CD4-positive, alpha-beta T cell treated with Interleukin-4 for 1 hour (primary cell): ENCODE data around the gene EXOC8.

ENCODE experiments used
- DNase-seq, 2 donors: peaks; one replicate each; pipeline ENCODE4 v3.0.0-alpha.2; 2020 to 2022

The EXOC8 gene, protein sequence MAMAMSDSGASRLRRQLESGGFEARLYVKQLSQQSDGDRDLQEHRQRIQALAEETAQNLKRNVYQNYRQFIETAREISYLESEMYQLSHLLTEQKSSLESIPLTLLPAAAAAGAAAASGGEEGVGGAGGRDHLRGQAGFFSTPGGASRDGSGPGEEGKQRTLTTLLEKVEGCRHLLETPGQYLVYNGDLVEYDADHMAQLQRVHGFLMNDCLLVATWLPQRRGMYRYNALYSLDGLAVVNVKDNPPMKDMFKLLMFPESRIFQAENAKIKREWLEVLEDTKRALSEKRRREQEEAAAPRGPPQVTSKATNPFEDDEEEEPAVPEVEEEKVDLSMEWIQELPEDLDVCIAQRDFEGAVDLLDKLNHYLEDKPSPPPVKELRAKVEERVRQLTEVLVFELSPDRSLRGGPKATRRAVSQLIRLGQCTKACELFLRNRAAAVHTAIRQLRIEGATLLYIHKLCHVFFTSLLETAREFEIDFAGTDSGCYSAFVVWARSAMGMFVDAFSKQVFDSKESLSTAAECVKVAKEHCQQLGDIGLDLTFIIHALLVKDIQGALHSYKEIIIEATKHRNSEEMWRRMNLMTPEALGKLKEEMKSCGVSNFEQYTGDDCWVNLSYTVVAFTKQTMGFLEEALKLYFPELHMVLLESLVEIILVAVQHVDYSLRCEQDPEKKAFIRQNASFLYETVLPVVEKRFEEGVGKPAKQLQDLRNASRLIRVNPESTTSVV

DNA sequence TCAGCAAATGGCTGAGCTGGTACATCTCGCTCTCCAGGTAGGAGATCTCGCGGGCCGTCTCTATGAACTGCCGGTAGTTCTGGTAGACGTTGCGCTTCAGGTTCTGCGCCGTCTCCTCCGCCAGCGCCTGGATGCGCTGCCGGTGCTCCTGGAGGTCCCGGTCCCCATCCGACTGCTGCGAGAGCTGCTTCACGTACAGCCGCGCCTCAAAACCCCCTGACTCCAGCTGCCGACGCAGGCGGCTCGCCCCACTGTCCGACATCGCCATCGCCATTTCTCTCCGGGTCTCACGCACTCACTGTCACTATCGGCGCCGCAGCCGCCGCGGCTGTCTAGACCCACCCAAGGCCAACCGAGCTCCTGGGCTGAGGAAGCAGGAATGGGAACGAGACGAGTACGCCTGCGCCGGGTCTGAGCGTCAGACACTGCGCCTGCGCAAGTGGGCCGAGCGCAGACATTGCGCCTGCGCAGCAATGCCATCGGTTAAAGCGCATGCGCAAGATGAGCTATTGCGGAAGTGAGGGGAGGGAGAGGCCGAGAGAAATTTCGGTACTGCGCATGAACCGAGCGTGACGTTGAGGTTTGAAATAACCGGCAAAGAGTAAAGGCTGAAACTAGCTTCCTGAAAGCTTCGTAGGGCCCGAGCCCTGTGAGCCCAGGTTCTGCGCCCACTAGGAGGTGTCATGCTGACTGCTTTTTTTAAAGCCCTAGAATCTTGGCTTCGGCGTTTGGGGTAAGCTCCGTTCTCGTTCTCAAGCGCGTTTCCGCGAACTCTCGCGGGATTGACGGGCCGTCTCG is at the start of gene EXOC8:
EXOC8 (minus strand) TSS at position 381 of the 798 bp plus-strand sequence; CDS start at position 274, 107 bp downstream.
- DNase-seq: peak; percentile 97 to 98

DNA sequence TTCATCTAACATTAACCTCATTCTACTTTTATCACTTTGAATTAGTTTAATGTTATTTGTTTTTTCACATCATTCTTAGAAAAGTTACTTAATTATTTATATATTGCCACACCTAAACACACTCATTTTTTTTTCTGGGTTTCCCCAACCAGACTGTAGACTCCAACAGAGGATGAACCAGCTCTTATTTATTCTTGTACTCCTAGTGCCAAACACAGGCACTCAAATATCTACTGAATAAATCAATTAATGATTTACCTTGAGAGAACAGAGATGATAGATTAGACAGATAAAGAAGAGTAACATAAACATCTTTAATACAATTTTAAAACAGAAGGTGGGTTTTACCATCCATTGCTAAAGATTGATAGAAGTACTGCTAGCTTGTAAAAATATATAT is 48.8 kb upstream of the EXOC8 start:
- DNase-seq: no peak

DNA sequence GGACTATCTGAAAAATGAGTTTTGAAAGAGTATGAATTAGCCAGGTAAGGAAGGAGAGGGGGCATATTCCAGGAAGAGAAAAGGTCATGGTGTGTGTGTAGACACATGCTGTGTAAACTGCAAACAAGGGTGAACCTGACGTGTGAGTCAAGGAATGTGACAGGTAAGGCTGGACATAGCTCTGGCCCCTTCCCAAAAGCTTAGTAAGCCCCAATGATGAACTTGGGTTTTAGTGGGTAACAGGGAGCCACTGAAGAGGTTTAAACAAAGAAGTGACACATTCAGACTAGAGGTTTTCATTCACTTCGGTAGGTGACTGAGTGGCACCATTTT is 47.7 kb upstream of the EXOC8 start:
- no peak for DNase-seq

DNA sequence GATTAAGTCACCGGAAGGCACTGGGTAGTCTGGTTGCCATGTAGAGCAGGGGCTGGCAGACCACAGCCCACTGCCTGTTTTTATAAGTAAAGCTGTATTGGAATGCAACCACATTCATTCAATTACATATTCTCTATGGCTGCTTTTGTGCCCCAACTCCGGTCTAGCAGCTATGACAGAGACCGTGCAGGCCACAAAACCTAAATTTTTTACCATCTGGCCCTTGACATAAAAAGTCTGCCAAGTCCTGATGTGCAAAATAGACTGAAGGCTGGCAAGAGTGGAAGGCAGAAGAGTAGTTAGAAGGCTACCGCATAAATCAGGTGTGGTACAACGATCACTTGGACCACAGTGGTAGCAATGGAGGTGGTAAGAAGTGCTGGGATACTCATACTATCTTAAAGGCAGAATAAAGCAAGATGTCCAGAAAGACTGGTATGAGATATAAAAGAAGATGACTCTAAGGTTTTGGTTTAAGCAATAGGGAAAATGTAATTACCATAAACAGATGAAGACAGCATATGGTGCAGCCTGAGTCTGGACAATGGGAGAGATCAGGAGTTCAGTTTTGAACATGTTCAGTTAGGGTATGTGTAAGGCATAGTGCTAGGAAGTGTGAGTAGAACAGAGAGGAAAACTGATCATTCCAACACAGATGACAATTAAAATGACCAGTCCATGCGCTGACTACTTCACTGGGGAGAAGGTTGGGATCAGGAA is 47.2 kb upstream of the EXOC8 start:
- no peak for DNase-seq

DNA sequence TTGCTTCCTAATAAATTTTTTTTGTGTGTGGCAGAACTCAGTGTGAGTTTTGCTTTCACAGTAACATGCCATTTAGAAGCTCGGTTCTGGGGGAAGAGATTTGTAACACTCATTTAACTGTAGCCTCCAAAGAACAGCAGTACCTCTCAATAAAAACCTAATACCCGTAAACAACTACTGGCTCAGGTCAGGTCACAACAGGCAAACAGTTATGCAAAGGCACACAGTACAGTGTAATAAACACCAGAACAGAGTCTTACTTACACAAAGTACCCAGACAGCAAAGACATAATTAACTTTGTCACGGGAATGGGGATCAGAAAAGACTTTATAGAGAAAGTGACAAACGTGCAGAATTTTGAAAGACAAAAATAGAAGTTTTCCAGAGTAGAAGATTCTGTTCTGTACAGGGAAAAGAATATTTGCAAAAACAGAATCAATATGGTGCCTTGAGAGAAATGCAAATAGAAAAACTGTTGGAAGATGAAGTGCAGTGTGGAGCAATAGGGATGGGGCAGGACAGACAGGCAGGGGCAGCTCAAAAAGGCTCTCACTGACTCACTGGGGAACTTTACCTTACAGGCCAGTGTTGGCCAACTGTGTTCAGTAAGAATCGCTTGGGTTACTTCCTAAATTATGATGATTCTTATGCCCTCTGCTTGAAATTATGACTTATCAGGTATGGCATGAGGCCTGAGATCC is 45.7 kb upstream of the EXOC8 start:
- no peak for DNase-seq

DNA sequence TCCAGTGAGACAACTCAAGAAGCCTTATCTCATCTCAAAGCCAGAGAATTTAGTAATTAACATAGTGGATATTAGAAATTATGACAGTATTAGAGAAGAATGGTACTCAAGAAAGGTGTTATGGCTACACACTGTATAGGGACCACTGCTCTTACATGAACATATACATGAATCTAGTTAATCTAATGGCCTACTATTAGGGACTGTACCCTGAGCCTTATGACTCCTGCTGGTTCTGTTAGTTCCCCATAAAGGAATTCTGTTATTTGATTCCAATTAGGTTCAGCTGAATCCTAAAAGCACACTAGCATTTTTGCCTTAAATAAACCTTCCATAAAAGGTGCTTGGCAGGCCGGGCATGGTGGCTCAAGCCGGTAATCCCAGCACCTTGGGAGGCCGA is 44.8 kb upstream of the EXOC8 start:
- DNase-seq: no peak

DNA sequence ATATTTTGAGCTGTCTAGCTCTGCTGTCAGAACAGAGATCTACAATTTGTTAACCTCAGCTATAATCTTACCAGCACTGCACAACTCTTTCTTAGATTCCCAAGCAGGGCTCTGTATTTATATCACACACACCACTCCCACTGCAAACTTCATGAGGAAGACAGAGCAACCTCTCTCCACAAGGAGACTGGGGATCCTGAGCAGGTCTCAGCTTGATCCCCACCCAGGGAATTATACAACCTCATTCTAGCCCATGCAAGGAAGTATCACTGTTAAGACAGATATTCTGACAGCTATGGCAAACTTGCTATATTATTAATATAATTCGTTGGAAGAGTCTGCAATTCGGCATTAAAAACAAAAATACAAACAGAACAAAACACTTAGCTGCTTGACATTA is 44.1 kb upstream of the EXOC8 start:
- no peak for DNase-seq

DNA sequence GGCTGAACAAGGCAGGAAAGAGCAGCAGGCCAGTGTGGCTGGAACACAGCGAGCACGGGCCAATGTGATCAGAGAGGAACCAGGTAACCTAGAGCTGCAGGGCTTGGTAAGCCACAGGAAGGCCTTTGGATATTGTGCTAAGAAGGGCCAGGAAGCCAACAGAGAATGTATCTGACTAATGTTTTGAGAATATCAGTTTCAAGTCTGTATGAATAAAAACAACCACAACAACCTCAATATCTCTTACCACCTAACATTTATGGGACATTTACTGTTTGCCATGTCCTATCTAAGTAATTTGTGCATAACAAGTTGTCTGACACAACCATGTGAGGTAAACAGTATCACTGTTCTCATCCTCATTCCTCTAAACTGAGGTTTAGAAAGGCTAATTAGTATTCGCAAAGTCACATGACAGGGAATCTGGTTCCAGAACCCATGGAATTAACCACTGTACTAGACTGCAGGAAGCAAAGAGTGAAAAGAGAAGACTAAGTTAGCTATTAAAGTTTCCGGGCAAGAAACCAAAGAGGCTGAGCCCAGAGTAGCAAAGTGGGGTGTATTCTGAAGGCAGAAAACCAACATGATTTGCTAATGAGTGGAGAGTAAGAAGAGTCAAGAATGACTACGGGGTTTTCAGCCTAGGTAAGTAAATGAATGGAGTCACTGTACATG is 39.4 kb upstream of the EXOC8 start:
- DNase-seq: peak in 1 of 2 donors; percentile 5

DNA sequence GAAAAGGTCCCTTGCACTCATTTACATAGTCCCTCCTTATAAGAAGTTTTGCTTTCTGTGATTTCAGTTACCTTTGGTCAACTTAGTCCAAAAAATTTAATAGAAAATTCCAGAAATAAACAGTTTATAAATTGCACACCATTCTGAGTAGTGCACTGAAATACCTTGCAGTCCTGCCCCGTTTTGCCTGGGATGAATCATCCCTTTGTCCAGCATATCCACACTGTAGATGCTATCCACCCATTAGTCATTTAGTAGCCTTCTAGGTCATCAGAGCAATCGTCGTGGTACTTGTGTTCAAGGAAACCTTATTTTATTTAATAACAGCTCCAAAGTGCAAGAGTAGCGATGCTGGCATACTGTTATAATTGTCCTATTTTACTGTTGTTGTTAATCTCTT is 38.4 kb upstream of the EXOC8 start:
- DNase-seq: no peak

DNA sequence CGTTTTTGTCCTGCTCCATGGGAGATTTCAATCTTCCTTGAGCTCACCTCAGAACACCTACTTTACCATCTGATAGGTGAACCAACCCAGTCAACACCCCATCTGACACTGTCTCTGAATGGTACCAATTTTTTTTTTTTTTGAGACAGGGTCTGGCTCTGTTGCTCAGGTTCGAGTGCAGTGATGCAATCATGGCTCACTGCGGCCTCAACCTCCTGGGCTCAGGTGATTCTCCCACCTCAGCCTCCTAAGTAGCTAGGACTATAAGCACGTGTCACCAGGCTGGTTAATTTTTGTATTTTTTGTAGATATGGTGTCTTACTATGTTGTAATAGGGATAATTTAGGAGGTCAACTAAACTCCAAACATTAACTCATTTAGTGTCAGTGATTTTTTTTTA is 36.7 kb upstream of the EXOC8 start:
- no peak for DNase-seq

DNA sequence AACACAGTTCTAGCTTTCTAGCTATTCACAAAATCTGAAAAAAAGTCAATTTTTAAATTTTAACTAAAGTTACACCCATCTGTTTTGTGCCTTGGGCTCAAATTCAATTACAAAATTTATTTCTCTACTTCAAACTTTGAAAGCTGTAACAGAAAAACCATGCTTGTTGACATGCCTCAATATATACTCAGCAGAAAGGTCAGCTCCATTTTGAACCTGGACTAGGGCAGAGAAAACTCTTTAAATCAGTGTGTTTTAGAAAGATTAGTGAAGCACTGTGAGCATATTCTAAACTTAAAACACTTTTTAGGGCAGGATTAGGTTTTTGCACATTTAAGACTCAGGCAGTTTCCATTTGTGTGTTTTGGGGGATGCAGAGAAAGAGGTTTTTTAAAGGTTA is 34.8 kb upstream of the EXOC8 start:
- DNase-seq: no peak

DNA sequence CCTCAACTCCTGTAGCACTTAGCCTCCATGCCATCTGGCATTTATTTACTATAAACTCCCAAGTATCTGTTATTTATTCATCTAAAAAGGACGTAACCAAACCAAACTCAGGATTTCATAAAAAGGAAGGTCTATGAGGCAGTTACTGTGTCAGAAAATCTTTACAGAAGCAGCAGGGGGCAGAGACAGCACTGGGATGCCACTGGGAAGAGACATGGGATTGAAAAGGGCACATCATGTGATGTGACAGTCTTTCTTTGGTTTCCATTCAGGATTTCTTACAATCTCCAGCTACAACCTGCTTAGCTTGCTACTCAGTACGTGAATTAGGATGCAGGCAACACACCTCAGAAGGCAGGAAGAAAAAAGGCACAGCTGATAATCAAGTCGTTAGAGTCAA is 31.6 kb upstream of the EXOC8 start:
- no peak for DNase-seq

DNA sequence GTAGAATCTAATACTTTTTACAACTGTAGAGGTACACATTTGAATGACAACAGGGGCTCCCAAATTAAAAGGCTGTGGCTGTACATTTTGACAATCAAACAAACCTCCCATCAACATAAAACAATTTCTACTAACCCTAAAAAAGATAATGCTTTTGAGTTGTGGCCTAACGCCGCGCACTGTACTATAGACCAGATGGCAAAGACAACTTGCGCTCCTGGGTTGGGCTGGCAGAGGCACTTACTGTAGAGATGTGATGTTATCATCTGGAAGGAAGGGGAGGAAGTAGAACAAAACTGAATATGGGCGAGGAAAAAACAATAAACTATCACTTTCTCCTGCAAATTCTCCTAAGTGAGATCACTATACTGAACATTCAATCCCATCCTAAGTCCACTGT is 26.5 kb upstream of the EXOC8 start:
- DNase-seq: no peak

DNA sequence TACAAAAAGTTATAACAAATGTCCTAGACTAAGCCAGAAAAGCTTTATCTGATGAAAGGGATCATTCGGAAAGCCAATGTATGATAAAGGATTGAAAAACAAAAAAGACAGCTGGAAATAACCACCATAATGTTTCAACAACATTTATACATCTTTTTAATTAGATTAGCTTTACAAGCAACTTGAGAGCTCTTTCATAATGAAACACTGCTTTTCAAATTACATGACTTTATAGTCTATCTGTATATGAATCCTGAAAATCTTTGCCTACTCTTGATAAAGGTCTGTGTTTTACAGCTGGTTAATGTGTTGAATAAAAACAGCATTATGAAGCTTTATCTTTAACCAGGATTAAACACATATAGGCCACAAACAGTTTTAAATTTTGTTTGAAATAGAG is 26.0 kb upstream of the EXOC8 start:
- no peak for DNase-seq

DNA sequence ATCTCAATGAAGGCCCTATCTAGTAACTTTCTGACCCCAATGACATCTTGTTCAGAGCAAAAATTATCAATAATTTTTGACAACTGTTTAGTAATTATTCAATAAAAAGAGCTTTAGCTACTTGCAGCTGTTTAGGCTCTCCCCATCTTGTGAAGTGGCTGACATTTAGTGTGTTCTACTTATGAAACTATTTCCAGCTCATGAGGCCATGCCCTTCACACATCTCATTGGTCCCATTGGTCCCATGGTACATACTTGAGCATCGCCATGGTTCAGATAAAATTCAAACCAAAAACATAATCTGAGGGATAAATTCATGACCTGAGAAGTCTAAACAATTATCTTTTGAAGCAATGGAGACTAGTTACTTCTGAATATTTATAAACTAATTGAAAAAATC is 24.7 kb upstream of the EXOC8 start:
- no peak for DNase-seq

DNA sequence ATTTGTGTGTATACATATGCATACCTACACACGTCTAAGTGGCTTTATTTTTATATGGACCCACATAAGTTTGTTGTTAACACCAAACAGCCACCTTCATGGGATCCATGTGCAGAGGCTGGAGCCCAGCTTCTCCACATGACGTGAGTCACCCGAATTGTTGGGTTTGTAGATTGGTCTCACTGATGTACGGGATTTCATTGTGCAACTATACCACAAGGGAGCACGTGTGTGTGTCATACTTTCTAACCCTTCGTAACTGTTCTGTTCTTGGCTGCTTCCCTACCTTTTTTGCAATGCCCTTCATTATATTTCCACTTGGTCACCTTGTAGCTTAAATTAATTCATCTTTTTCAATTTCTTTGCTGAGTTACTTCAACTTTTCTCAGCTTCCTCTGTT is 21.5 kb upstream of the EXOC8 start:
- peak in 1 of 2 donors; percentile 25 for DNase-seq

DNA sequence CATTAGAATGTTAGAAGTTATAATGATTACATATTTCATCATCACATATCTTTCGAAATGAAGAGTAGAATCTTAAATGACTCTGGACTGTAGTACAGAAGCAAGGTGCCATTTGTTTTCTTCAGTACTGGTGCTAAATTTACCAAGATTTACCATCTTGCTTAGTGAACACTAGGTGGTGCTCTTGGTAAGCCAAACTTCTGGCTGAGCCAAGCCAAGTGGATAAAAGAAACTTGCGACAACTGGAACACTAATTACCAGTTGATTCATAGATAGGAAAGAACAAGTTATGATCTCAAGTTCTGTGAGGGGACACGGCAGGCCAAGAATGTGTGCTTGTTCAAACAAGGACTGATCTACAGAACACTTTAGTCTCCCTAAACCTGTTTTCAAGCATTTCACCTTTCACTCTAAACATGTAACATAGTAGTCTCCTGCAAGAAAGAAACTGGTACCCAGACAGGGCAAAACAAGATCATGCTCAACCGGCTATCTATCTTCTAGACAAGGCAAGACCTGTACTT is 20.2 kb upstream of the EXOC8 start:
- DNase-seq: peak; percentile 39 to 68

DNA sequence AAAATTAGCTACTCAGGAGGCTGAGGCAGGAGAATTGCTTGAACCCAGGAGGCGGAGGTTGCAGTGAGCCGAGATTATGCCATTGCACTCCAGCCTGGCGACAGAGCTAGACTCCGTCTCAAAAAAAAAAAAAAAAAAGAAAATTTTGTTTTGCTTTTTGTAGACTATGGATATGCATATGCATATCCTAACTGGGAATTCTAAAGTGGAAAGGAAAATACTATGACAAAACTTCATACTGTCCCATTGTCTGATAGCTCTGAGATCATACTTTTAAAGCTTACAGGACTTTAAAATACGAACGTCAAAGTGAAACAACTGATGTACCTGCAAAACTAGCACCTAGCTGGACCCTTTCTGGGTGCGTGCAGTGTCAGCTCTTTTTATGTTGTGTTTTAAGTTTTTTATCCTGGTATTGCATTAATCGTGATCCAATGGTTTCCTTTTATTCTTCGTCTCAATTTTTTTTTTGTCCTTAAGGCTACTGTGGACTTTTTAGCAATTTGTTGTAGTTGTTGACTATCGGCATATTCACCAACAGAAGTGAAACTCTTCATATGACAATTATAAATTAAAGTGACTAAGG is 19.6 kb upstream of the EXOC8 start:
- DNase-seq: no peak

DNA sequence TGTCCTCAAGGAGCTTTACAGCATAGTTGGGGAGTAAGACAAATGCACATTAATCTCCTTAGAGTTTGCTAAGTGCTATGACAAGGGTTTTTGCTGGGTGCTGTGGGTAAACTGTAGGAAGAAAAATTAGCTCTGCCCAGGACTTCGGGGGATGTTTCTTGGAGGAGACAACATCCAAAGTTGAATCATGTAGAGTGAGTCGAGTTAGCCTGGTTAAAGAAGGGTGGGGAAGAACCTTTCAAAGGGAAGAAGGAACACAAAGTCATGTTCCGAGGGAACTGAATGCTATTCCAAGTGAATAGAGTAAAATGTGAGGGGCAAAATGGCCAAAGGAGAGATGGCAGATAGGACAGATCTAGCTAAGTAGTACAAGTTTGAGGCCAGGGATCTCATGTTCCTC is 17.5 kb upstream of the EXOC8 start:
- DNase-seq: no peak

DNA sequence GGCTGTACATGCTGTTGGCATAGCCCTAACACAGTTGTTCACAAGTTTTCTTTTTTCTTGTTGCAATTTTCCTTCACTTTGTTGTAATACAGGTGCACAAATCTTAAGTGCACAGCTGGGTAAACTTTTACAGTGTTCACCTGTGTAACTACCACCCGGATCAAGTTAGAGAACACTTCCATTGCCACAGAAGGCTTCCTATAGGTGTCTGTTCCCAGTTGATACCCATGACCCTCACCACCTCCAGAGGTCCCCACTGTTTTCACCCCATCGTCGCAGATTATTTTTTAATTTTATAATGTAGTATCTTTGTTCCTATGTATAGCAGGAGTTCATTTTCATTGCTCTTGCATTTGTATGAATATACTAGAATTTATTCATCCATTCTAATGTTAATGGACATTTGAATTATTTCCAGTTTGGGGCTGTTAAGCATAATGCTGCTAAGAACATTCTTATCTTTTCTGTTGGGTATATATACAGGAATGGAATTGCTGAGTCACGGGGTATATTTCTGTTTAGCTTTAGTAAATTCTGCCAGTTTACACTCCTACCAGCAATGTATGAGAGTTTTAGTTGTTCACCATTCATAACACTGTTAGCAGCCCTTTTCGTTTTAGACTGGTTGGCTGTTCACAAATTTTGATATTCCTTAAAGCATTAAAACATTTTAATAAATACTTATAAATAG is 16.8 kb upstream of the EXOC8 start:
- DNase-seq: no peak

DNA sequence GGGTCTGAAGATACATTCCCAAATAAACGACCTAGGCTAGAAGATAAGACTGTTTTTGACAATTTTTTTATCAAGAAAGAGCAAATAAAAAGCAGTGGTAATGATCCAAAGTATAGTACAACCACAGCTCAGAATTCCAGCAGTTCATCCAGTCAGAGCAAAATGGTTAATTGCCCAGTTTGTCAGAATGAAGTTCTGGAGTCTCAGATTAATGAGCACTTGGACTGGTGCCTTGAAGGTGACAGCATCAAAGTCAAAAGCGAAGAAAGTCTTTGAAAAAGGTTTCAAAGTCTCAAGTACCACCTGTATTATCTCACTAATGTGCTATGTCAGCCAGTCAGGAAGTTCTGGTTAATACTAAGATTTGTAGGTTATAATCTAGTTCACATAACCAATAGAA is 15.4 kb upstream of the EXOC8 start:
- DNase-seq: no peak
